HEK293 (cell line): ENCODE data around the gene VPS51.

Experiments used
- CTCF ChIA-PET: fragments of 350-600 bp; formaldehyde crosslinking; extraction: SDS; loops from one replicate; lab custom pipeline; 2021; ENCODE audit warnings: antibody characterized with exemption; lab: Yijun Ruan, JAX
- POLR2A ChIA-PET: fragments of 300-600 bp; formaldehyde crosslinking; extraction: SDS; loops from one replicate; lab custom pipeline; 2020; ENCODE audit warnings: antibody characterized with exemption, inconsistent platforms; lab: Yijun Ruan, JAX
- H3K27ac ChIP-seq: fragments of 200-500 bp; sonication (Bioruptor generic); 2 replicates; pipeline ENCODE4 v1.5.1; 2014; ENCODE audit warnings: low read depth, low read length, control low read depth, inconsistent platforms; ENCODE audit errors: extremely low read depth
- H3K36me3 ChIP-seq, 2 experiments: fragments of 200-500 bp in 1 of 2; sonication (Bioruptor generic) in 1 of 2; 1 replicate in 1 of 2; 2 replicates in 1 of 2; pipeline ENCODE4 v1.5.1; 2014 to 2017; ENCODE audit warnings: inconsistent platforms in 2 of 2, low read length in 2 of 2; ENCODE audit not compliant: control insufficient read depth in 2 of 2, insufficient read depth in 1 of 2
- H3K4me1 ChIP-seq: fragments of 200-500 bp; sonication (Bioruptor generic); 2 replicates; pipeline ENCODE4 v1.5.1; 2014; ENCODE audit warnings: mild to moderate bottlenecking, low read length, inconsistent platforms; ENCODE audit not compliant: control insufficient read depth, insufficient read depth
- H3K4me3 ChIP-seq: 2 replicates; pipeline ENCODE4 v1.5.1; 2011; ENCODE audit warnings: low read depth, mild to moderate bottlenecking, control low read depth, low read length, moderate library complexity
- H3K9me3 ChIP-seq: fragments of 200-500 bp; sonication (Bioruptor generic); 2 replicates; pipeline ENCODE4 v1.5.1; 2014; ENCODE audit warnings: low read depth, low read length, inconsistent platforms; ENCODE audit not compliant: control insufficient read depth, insufficient read depth
- EGR2 ChIP-seq: fragments of 450-650 bp; formaldehyde crosslinking; IDR thresholded peaks from 2 replicates; pipeline ENCODE4 v1.5.1; 2016; ENCODE audit warnings: low read depth, missing biosample characterization, missing genetic modification characterization
- GLIS1 ChIP-seq: fragments of 450-650 bp; formaldehyde crosslinking; IDR thresholded peaks from 2 replicates; pipeline ENCODE4 v1.5.1; 2016; ENCODE audit warnings: missing biosample characterization, missing genetic modification characterization
- KLF1 ChIP-seq: fragments of 450-650 bp; formaldehyde crosslinking; IDR thresholded peaks from 2 replicates; pipeline ENCODE4 v1.5.1; 2016; ENCODE audit warnings: missing biosample characterization, missing genetic modification characterization
- KLF16 ChIP-seq: fragments of 450-650 bp; formaldehyde crosslinking; IDR thresholded peaks from 2 replicates; pipeline ENCODE4 v1.5.1; 2017; ENCODE audit warnings: missing biosample characterization, missing genetic modification characterization
- KLF8 ChIP-seq: fragments of 450-650 bp; formaldehyde crosslinking; IDR thresholded peaks from 2 replicates; pipeline ENCODE4 v1.5.1; 2016; ENCODE audit warnings: missing biosample characterization, missing genetic modification characterization
- MZF1 ChIP-seq: fragments of 450-650 bp; formaldehyde crosslinking; IDR thresholded peaks from 2 replicates; pipeline ENCODE4 v1.5.1; 2017; ENCODE audit warnings: missing biosample characterization, missing genetic modification characterization, borderline replicate concordance
- OVOL3 ChIP-seq: fragments of 450-650 bp; formaldehyde crosslinking; IDR thresholded peaks from 2 replicates; pipeline ENCODE4 v1.5.1; 2016; ENCODE audit warnings: missing biosample characterization, missing genetic modification characterization
- SCRT1 ChIP-seq: fragments of 450-650 bp; formaldehyde crosslinking; IDR thresholded peaks from 2 replicates; pipeline ENCODE4 v1.5.1; 2016; ENCODE audit warnings: missing biosample characterization, missing genetic modification characterization, borderline replicate concordance
- YY2 ChIP-seq: fragments of 450-650 bp; formaldehyde crosslinking; IDR thresholded peaks from 2 replicates; pipeline ENCODE4 v1.5.1; 2016; ENCODE audit warnings: missing biosample characterization, missing genetic modification characterization
- ZBTB21 ChIP-seq: fragments of 450-650 bp; formaldehyde crosslinking; IDR thresholded peaks from 2 replicates; pipeline ENCODE4 v1.5.1; 2017; ENCODE audit warnings: missing biosample characterization, missing genetic modification characterization
- ZBTB7A ChIP-seq: fragments of 450-650 bp; formaldehyde crosslinking; IDR thresholded peaks from 2 replicates; pipeline ENCODE4 v1.5.1; 2016; ENCODE audit warnings: low read depth, missing biosample characterization, missing genetic modification characterization
- ZNF10 ChIP-seq: fragments of 450-650 bp; formaldehyde crosslinking; IDR thresholded peaks from 2 replicates; pipeline ENCODE4 v1.5.1; 2017; ENCODE audit warnings: missing biosample characterization, missing genetic modification characterization
- ZNF132 ChIP-seq: fragments of 450-650 bp; formaldehyde crosslinking; IDR thresholded peaks from 2 replicates; pipeline ENCODE4 v1.5.1; 2017; ENCODE audit warnings: missing biosample characterization, missing genetic modification characterization, borderline replicate concordance
- ZNF266 ChIP-seq: fragments of 450-650 bp; formaldehyde crosslinking; IDR thresholded peaks from 2 replicates; pipeline ENCODE4 v1.5.1; 2016; ENCODE audit warnings: missing biosample characterization, missing genetic modification characterization, low read depth
- ZNF302 ChIP-seq: fragments of 450-650 bp; formaldehyde crosslinking; IDR thresholded peaks from 2 replicates; pipeline ENCODE4 v1.5.1; 2016; ENCODE audit warnings: missing biosample characterization, missing genetic modification characterization, low read depth
- ZNF391 ChIP-seq: fragments of 450-650 bp; formaldehyde crosslinking; IDR thresholded peaks from 2 replicates; pipeline ENCODE4 v1.5.1; 2016; ENCODE audit warnings: low read depth, missing biosample characterization, missing genetic modification characterization, borderline replicate concordance
- ZNF394 ChIP-seq: fragments of 450-650 bp; formaldehyde crosslinking; IDR thresholded peaks from 2 replicates; pipeline ENCODE4 v1.5.1; 2016; ENCODE audit warnings: missing biosample characterization, missing genetic modification characterization, mild to moderate bottlenecking, moderate library complexity, borderline replicate concordance
- ZNF423 ChIP-seq: fragments of 450-650 bp; formaldehyde crosslinking; IDR thresholded peaks from 2 replicates; pipeline ENCODE4 v1.5.1; 2016; ENCODE audit warnings: missing biosample characterization, missing genetic modification characterization
- ZNF510 ChIP-seq: fragments of 450-650 bp; formaldehyde crosslinking; IDR thresholded peaks from 2 replicates; pipeline ENCODE4 v1.5.1; 2018; ENCODE audit warnings: mild to moderate bottlenecking, missing genetic modification characterization, missing biosample characterization; ENCODE audit not compliant: insufficient replicate concordance
- ZNF561 ChIP-seq: fragments of 450-650 bp; IDR thresholded peaks from 2 replicates; pipeline ENCODE4 v1.5.1; 2018; ENCODE audit warnings: missing biosample characterization, missing genetic modification characterization, borderline replicate concordance
- ZNF610 ChIP-seq: fragments of 450-650 bp; formaldehyde crosslinking; IDR thresholded peaks from 2 replicates; pipeline ENCODE4 v1.5.1; 2016; ENCODE audit warnings: missing biosample characterization, missing genetic modification characterization, borderline replicate concordance
- ZNF76 ChIP-seq: fragments of 450-650 bp; formaldehyde crosslinking; IDR thresholded peaks from 2 replicates; pipeline ENCODE4; 2016; ENCODE audit warnings: low read depth, missing biosample characterization, missing genetic modification characterization, borderline replicate concordance
- ZNF768 ChIP-seq: fragments of 450-650 bp; formaldehyde crosslinking; IDR thresholded peaks from 2 replicates; pipeline ENCODE4 v1.5.1; 2018; ENCODE audit warnings: missing biosample characterization, mild to moderate bottlenecking, missing genetic modification characterization
- ZNF830 ChIP-seq: fragments of 450-650 bp; IDR thresholded peaks from 2 replicates; pipeline ENCODE4 v1.5.0; 2018; ENCODE audit warnings: missing biosample characterization, missing genetic modification characterization, low read depth, mild to moderate bottlenecking, moderate library complexity
- ZNF843 ChIP-seq: fragments of 450-650 bp; formaldehyde crosslinking; IDR thresholded peaks from 2 replicates; pipeline ENCODE4 v1.5.1; 2016; ENCODE audit warnings: missing biosample characterization, missing genetic modification characterization
- ZSCAN30 ChIP-seq: fragments of 450-650 bp; IDR thresholded peaks from 2 replicates; pipeline ENCODE4 v1.5.1; 2018; ENCODE audit warnings: missing biosample characterization, mild to moderate bottlenecking, missing genetic modification characterization, moderate library complexity
- TF ChIP-seq, protein P1 (sequence below): fragments of 450-650 bp; formaldehyde crosslinking; IDR thresholded peaks from 2 replicates; pipeline ENCODE4 v1.5.1; 2016; ENCODE audit warnings: missing biosample characterization, missing genetic modification characterization
- TF ChIP-seq, protein P2 (sequence below): fragments of 450-650 bp; formaldehyde crosslinking; IDR thresholded peaks from 2 replicates; pipeline ENCODE4 v1.5.1; 2016; ENCODE audit warnings: missing biosample characterization, missing genetic modification characterization
- TF ChIP-seq, protein P3 (sequence below): fragments of 450-650 bp; IDR thresholded peaks from 2 replicates; pipeline ENCODE4 v1.5.1; 2018; ENCODE audit warnings: missing biosample characterization, mild to moderate bottlenecking, missing genetic modification characterization
- TF ChIP-seq, protein P4 (sequence below): sonication (generic); formaldehyde crosslinking; IDR thresholded peaks from 2 replicates; pipeline ENCODE4 v1.8.1; 2022; ENCODE audit warnings: mild to moderate bottlenecking, moderate library complexity, missing genetic modification reagents

Gene VPS51

DNA sequence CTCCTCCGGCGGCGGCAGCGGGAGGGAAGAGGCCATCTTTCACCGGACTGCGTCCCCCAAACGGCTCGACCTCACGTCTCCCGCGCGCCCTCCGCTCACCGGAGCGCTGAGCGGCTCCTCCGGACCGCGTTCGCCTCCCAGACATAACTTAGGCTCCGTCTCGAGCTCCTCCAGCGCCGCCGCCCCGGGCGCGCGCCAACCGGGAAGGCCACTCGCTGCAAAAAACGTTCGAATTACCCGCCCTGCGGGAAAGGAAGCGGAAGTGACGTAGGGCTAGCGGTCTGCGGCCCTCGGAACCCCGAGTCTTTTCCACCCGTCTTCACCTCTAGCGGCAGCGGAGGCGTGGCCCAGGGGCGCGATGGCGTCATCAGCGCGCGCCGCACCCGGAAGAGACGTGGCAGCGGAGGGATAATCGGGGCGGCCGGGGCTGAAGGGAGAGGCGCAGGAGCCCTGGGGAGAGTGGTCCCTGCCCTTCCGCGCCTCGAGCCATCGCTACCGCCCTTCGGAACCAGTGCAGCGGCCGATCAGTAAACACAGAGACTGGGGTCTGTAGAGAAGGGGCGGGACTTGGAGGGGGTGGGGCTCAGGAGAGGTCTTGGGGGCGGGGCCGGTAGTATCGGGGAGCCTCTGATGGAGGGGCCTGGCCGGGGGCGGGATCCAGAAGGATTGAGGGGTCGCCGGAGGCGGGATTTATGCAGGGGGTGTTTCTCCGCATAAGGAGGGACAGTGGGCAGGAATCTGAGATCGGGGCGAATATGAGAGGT is 12.0 kb upstream of the VPS51 start, which contains the start of the genes CDCA5 and ZFPL1 (continued):
- peak; percentile 24; the same call in 1 of the 2 replicates for TF ChIP-seq EGR2
- TF ChIP-seq ZNF302: no peak
- TF ChIP-seq ZNF830 (tag by site-specific recombination): no peak
- peak; percentile 83 for TF ChIP-seq ZSCAN30
- peak; percentile 23; the same call in 1 of the 2 replicates for TF ChIP-seq GLIS1 (tag by site-specific recombination)
- peak; percentile 87 for TF ChIP-seq ZBTB21 (tag by site-specific recombination)
- TF ChIP-seq ZNF510 (tag by site-specific recombination): no peak
- no peak for TF ChIP-seq MZF1 (tag by site-specific recombination)
- TF ChIP-seq, protein P1, sequence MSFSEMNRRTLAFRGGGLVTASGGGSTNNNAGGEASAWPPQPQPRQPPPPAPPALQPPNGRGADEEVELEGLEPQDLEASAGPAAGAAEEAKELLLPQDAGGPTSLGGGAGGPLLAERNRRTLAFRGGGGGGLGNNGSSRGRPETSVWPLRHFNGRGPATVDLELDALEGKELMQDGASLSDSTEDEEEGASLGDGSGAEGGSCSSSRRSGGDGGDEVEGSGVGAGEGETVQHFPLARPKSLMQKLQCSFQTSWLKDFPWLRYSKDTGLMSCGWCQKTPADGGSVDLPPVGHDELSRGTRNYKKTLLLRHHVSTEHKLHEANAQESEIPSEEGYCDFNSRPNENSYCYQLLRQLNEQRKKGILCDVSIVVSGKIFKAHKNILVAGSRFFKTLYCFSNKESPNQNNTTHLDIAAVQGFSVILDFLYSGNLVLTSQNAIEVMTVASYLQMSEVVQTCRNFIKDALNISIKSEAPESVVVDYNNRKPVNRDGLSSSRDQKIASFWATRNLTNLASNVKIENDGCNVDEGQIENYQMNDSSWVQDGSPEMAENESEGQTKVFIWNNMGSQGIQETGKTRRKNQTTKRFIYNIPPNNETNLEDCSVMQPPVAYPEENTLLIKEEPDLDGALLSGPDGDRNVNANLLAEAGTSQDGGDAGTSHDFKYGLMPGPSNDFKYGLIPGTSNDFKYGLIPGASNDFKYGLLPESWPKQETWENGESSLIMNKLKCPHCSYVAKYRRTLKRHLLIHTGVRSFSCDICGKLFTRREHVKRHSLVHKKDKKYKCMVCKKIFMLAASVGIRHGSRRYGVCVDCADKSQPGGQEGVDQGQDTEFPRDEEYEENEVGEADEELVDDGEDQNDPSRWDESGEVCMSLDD: peak; percentile 92
- TF ChIP-seq KLF1 (tag by site-specific recombination): peak; percentile 73
- TF ChIP-seq ZNF76 (tag by site-specific recombination): peak; percentile 85
- TF ChIP-seq ZNF843 (tag by site-specific recombination): peak; percentile 52
- TF ChIP-seq ZNF132 (tag by site-specific recombination): no peak
- TF ChIP-seq YY2 (tag by site-specific recombination): 0 out of 2 replicates have a peak, but pooled peaks have one; percentile 13
- TF ChIP-seq ZNF10 (tag by site-specific recombination): no peak; the same call in 1 of the 2 replicates
- TF ChIP-seq ZNF394: peak; percentile 19; the same call in 1 of the 2 replicates
- peak; percentile 95 for TF ChIP-seq OVOL3 (tag by site-specific recombination)
- peak; percentile 46; the same call in 1 of the 2 replicates for TF ChIP-seq ZNF561 (tag by site-specific recombination)
- TF ChIP-seq ZNF391: peak; percentile 46; the same call in 1 of the 2 replicates
- 0 out of 2 replicates have a peak, but pooled peaks have one; percentile 12 for TF ChIP-seq ZBTB7A
- TF ChIP-seq, protein P2, sequence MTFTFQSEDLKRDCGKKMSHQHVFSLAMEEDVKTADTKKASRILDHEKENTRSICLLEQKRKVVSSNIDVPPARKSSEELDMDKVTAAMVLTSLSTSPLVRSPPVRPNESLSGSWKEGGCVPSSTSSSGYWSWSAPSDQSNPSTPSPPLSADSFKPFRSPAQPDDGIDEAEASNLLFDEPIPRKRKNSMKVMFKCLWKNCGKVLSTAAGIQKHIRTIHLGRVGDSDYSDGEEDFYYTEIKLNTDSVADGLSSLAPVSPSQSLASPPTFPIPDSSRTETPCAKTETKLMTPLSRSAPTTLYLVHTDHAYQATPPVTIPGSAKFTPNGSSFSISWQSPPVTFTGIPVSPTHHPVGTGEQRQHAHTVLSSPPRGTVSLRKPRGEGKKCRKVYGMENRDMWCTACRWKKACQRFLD (tag by site-specific recombination): no peak
- TF ChIP-seq KLF16 (tag by site-specific recombination): peak; percentile 93

DNA sequence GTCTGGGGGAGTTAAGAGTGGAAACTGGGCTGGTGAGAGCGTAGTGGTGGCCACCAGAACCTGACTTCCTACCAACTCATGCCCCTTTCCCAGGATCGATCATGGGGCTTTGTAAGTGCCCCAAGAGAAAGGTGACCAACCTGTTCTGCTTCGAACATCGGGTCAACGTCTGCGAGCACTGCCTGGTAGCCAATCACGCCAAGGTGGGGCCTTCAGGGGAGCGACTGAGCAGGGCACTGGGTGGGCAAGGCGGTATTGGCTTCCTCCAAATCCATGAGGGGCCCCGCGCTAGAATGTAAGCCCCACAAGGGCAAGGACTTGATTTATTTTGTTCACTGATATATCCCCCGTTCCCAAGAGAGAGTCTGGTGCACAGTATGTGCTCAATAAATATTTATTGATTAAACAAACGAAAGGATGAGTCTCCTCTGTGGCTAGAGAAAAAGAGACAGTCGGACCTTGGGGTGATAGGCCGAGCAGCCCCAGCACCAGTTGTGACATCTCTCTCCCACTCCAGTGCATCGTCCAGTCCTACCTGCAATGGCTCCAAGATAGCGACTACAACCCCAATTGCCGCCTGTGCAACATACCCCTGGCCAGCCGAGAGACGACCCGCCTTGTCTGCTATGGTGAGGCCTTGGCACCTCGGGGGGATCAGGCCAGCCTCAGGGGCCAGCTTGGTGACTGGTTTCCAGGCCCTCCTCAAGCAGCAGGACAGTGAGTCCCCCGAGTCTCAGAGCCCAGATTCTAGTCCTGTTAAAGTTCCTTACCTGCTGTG is 11.2 kb upstream of the VPS51 start:
- Histone ChIP-seq H3K4me3 (peak overlapping the region; percentile 92), H3K9me3 (no peaks in the 10 kb centered on the region), H3K27ac (peak overlapping the region; percentile 27; the same call in 1 of the 2 replicates), H3K36me3 (peaks cover 5 to 79% of the 10 kb centered on the region in 2 experiments; a peak in 2 of 3 replicates), H3K4me1 (peaks cover 3% of the 10 kb centered on the region; the same call in 1 of the 2 replicates)
- CTCF ChIA-PET: no interaction called here
- POLR2A ChIA-PET: interaction anchor here (0.6 to 1.3 kb wide), 5 partner anchors 9 to 234 kb away, joined by 3 to 5 read pairs (median 5); partner anchors contain the start of genes FAU, MRPL49 and VPS51
- TF ChIP-seq, protein P3, sequence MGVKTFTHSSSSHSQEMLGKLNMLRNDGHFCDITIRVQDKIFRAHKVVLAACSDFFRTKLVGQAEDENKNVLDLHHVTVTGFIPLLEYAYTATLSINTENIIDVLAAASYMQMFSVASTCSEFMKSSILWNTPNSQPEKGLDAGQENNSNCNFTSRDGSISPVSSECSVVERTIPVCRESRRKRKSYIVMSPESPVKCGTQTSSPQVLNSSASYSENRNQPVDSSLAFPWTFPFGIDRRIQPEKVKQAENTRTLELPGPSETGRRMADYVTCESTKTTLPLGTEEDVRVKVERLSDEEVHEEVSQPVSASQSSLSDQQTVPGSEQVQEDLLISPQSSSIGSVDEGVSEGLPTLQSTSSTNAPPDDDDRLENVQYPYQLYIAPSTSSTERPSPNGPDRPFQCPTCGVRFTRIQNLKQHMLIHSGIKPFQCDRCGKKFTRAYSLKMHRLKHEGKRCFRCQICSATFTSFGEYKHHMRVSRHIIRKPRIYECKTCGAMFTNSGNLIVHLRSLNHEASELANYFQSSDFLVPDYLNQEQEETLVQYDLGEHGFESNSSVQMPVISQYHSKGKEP (tag by site-specific recombination): no peak
- TF ChIP-seq ZNF830 (tag by site-specific recombination): no peak
- TF ChIP-seq KLF8 (tag by site-specific recombination): no peak
- TF ChIP-seq, protein P4, sequence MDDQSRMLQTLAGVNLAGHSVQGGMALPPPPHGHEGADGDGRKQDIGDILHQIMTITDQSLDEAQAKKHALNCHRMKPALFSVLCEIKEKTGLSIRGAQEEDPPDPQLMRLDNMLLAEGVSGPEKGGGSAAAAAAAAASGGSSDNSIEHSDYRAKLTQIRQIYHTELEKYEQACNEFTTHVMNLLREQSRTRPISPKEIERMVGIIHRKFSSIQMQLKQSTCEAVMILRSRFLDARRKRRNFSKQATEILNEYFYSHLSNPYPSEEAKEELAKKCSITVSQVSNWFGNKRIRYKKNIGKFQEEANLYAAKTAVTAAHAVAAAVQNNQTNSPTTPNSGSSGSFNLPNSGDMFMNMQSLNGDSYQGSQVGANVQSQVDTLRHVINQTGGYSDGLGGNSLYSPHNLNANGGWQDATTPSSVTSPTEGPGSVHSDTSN (CRISPR knock-in tag): no peak
- TF ChIP-seq ZNF266 (tag by site-specific recombination): no peak
- no peak for TF ChIP-seq ZNF423 (tag by site-specific recombination)
- TF ChIP-seq ZNF768: no peak
- no peak for TF ChIP-seq ZNF610
- TF ChIP-seq SCRT1 (tag by site-specific recombination): no peak
